HCT116 (cell line): Measurements from ENCODE around the gene C1QA.

Source experiments
- CEBPB ChIP-seq: IDR thresholded peaks from 2 replicates; pipeline ENCODE4 v1.6.1; 2012; ENCODE audit warnings: low read depth
- CTCF ChIP-seq, 3 experiments: fragments of 200-600 bp in 1 of 3; sonication (generic) in 1 of 3; IDR thresholded peaks in 2 of 3; conservative IDR thresholded peaks in 1 of 3; 2 replicates each; pipeline ENCODE4 v1.5.1; 2012 to 2017; ENCODE audit warnings: low read depth in 2 of 3, low read length in 2 of 3, antibody characterized with exemption in 1 of 3, borderline replicate concordance in 1 of 3, control low read depth in 1 of 3, mild to moderate bottlenecking in 1 of 3, mixed read lengths in 1 of 3, mixed run types in 1 of 3, moderate library complexity in 1 of 3; ENCODE audit not compliant: insufficient read depth in 1 of 3
- EZH2 ChIP-seq: fragments of 200-600 bp; sonication (generic); IDR thresholded peaks from 2 replicates; pipeline ENCODE4 v1.6.1; 2017; ENCODE audit warnings: antibody characterized with exemption, mixed run types
- EZH2phosphoT487 ChIP-seq: fragments of 200-600 bp; IDR thresholded peaks from 2 replicates; pipeline ENCODE4 v1.6.1; 2018; ENCODE audit warnings: antibody characterized with exemption, borderline replicate concordance
- SIN3A ChIP-seq: IDR thresholded peaks from 2 replicates; pipeline ENCODE4 v1.6.1; 2012; ENCODE audit warnings: low read depth
- SP1 ChIP-seq: IDR thresholded peaks from 2 replicates; pipeline ENCODE4 v1.6.1; 2012; ENCODE audit warnings: low read depth
- YY1 ChIP-seq: IDR thresholded peaks from 2 replicates; pipeline ENCODE4 v1.6.1; 2011; ENCODE audit warnings: low read length, low read depth, moderate library complexity, mild to moderate bottlenecking; ENCODE audit not compliant: insufficient replicate concordance; ENCODE audit errors: extremely low read depth
- ZNF274 ChIP-seq: fragments of 200-500 bp; sonication (Bioruptor generic); IDR thresholded peaks from 2 replicates; pipeline ENCODE4 v1.6.1; 2014; ENCODE audit warnings: mild to moderate bottlenecking, low read depth, low read length, inconsistent platforms

- no peak for TF ChIP-seq SP1
- no peak for TF ChIP-seq CEBPB
- no peak for TF ChIP-seq EZH2phosphoT487
- TF ChIP-seq CTCF (IDR thresholded peaks at IDR 0.05 in 2 of 3, conservative IDR thresholded peaks at IDR 0.05 in 1 of 3; ENCODE audit: borderline replicate concordance in 1 of 3, insufficient read depth in 1 of 3, low read depth in 2 of 3, low read length in 2 of 3): no peak
- no peak for TF ChIP-seq SIN3A
- no peak for TF ChIP-seq YY1
- no peak for TF ChIP-seq ZNF274
- TF ChIP-seq EZH2: no peak
Measured at GRCh38 chr1:22613572-22613918, 22.9 kb upstream of the C1QA start.
